HepG2 (cell line): Measurements from ENCODE around the gene SND1. TPM values are rescaled to one million over a fixed set of nuclear protein-coding genes. Genes with fewer than 3 reads are reported as not detected.

ENCODE experiments used
- CBFB ChIP-seq: sonication (generic); formaldehyde crosslinking; IDR thresholded peaks from 2 replicates; pipeline ENCODE4 v1.4.0; 2020; ENCODE audit warnings: missing genetic modification reagents
- DMAP1 ChIP-seq: IDR thresholded peaks from 2 replicates; pipeline ENCODE4 v1.6.1; 2016
- FOXK2 ChIP-seq: fragments of 450-650 bp; IDR thresholded peaks from 2 replicates; pipeline ENCODE4 v1.6.1; 2016
- FOXM1 ChIP-seq: sonication (generic); formaldehyde crosslinking; IDR thresholded peaks from 2 replicates; pipeline ENCODE4 v1.5.0; 2020; ENCODE audit warnings: missing genetic modification reagents
- GTF3A ChIP-seq: sonication (generic); formaldehyde crosslinking; conservative IDR thresholded peaks from 2 replicates; pipeline ENCODE4 v1.4.0; 2020; ENCODE audit warnings: mild to moderate bottlenecking, missing genetic modification reagents
- PCBP1 ChIP-seq: fragments of 200-400 bp; formaldehyde crosslinking; IDR thresholded peaks from 2 replicates; pipeline ENCODE4 v1.6.1; 2017; ENCODE audit warnings: mild to moderate bottlenecking, low read depth, low read length, borderline replicate concordance
- RAD21 ChIP-seq: fragments of 450-650 bp; formaldehyde crosslinking; IDR thresholded peaks from 2 replicates; pipeline ENCODE4 v1.5.0; 2020; ENCODE audit warnings: mild to moderate bottlenecking
- RFX5 ChIP-seq: IDR thresholded peaks from 2 replicates; pipeline ENCODE4 v1.6.1; 2011; ENCODE audit warnings: low read depth, low read length, improper control_type of control experiment
- SP4 ChIP-seq: sonication (generic); formaldehyde crosslinking; IDR thresholded peaks from 2 replicates; pipeline ENCODE4 v1.8.1; 2023; ENCODE audit warnings: mild to moderate bottlenecking, missing genetic modification reagents
- TAF1 ChIP-seq: sonication (generic); formaldehyde crosslinking; IDR thresholded peaks from 2 replicates; pipeline ENCODE4 v1.4.0; 2020; ENCODE audit warnings: missing genetic modification reagents
- TOPORS ChIP-seq: sonication (generic); formaldehyde crosslinking; IDR thresholded peaks from 2 replicates; pipeline ENCODE4 v1.8.0; 2023; ENCODE audit warnings: mild to moderate bottlenecking, missing genetic modification reagents
- TP53 ChIP-seq: sonication (generic); formaldehyde crosslinking; conservative IDR thresholded peaks from 2 replicates; pipeline ENCODE4 v1.4.0; 2020; ENCODE audit warnings: missing genetic modification reagents
- XRCC5 ChIP-seq: fragments of 200-400 bp; formaldehyde crosslinking; optimal IDR thresholded peaks from 2 replicates; pipeline ENCODE3; 2017; ENCODE audit warnings: mild to moderate bottlenecking, low read length
- ZNF569 ChIP-seq: sonication (generic); formaldehyde crosslinking; IDR thresholded peaks from 2 replicates; pipeline ENCODE4 v1.5.0; 2020; ENCODE audit warnings: mild to moderate bottlenecking, missing genetic modification reagents, moderate library complexity, borderline replicate concordance
- ZNF816 ChIP-seq: sonication (generic); formaldehyde crosslinking; IDR thresholded peaks from 2 replicates; pipeline ENCODE4 v1.8.0; 2022; ENCODE audit warnings: missing genetic modification reagents, mild to moderate bottlenecking, borderline replicate concordance
- ZNF850 ChIP-seq: sonication (generic); formaldehyde crosslinking; conservative IDR thresholded peaks from 2 replicates; pipeline ENCODE4 v1.9.0; 2021; ENCODE audit warnings: mild to moderate bottlenecking, missing genetic modification reagents
- polyA plus RNA-seq, 8 experiments: library from polyadenylated mRNA; depleted of rRNA in 3 of 8; stranded (reverse) in 7 of 8; unstranded in 1 of 8; fragments of >200 nt; fragmentation: Illumina TruSeq in 4 of 8; extraction: Trizol in 4 of 8; gene quantifications; 2 replicates each; pipeline versions ENCODE4 v1.2.1 to v1.2.3, GENCODE V29; 2011 to 2016; ENCODE audit warnings: low read depth in 4 of 8, missing spikeins in 1 of 8, mixed read lengths in 1 of 8; ENCODE audit not compliant: insufficient read depth in 1 of 8
- total RNA-seq, 5 experiments: library from RNA; depleted of rRNA; stranded (reverse); fragments of >200 nt; fragmentation: Illumina TruSeq; extraction: Trizol; gene quantifications; 2 replicates each; pipeline ENCODE4 v1.2.3, GENCODE V29; 2016; ENCODE audit warnings: low read depth in 1 of 5
- TF ChIP-seq, protein P1 (sequence below): sonication (generic); formaldehyde crosslinking; conservative IDR thresholded peaks from 2 replicates; pipeline ENCODE4 v1.5.0; 2020; ENCODE audit warnings: missing genetic modification reagents
- TF ChIP-seq, protein P2 (sequence below): sonication (generic); formaldehyde crosslinking; IDR thresholded peaks from 2 replicates; pipeline ENCODE4 v1.4.0; 2020; ENCODE audit warnings: missing genetic modification reagents, mild to moderate bottlenecking, borderline replicate concordance
- TF ChIP-seq, protein P3 (sequence below): IDR thresholded peaks from 2 replicates; pipeline ENCODE4 v1.6.1; 2016; ENCODE audit warnings: low read depth, control low read depth
- TF ChIP-seq, protein P4 (sequence below): sonication (generic); formaldehyde crosslinking; IDR thresholded peaks from 2 replicates; pipeline ENCODE4 v1.9.0; 2021; ENCODE audit warnings: missing genetic modification reagents, borderline replicate concordance
- TF ChIP-seq, protein P5 (sequence below): IDR thresholded peaks from 2 replicates; pipeline ENCODE4 v1.6.1; 2016; ENCODE audit warnings: missing compliant biosample characterization, missing genetic modification reagents, borderline replicate concordance

Gene SND1
- total and polyA plus RNA-seq, 2 of the 13 experiments (the other 11 are each of a cell fraction or from before 2014, with no cell fraction given), result 110 to 182 TPM

DNA sequence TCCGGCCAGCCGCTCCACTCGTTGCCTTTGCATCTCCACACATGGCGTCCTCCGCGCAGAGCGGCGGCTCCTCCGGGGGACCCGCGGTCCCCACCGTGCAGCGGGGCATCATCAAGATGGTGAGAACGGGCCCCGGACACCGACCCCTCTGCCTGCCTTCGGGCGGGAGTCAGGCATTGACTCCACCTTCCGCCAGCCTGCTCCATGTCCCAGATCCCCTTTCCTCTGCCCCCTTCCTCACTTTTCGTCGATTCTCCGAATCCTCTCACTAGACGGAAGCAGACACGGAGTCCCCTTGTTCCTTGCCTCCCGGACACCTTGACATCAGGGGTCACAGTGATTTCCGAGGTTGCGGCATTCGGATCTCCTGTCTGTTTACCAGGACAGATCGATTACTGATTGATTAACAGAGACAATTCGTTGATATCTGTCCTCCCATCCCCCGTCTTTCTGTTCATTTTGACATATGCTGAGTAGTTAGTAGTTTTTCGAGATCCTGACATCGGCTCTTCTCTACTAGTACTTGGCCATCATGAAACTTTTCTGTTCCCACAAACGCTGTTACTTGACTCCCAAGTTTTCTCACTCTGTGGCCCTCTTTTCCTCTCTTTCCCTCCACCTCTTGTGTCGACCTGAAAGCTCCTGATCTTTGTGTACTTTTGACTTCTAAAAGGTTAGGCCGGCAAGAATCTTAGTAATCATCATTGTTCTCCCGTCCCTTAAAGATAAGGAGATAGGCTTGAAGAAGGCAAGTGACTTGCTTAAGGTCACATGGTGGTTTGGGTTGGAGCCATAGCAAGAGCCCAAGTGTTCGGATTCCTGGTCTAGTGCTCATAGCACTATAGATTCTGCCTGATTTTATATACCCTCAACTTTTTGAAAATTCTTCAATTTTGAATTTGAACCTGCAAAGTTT is 597 bp downstream of the SND1 start (continued):
- TF ChIP-seq ZNF816 (CRISPR knock-in tag), result 0 out of 2 replicates have a peak, but pooled peaks have one; percentile 4
- TF ChIP-seq TP53 (CRISPR knock-in tag), result no peak
- no peak for TF ChIP-seq GTF3A (CRISPR knock-in tag)
- peak; percentile 91 for TF ChIP-seq ZNF850 (CRISPR knock-in tag)
- TF ChIP-seq RFX5, result no peak
- TF ChIP-seq PCBP1, result no peak
- TF ChIP-seq TOPORS (CRISPR knock-in tag), result no peak
- TF ChIP-seq XRCC5, result no peak
- TF ChIP-seq CBFB, result no peak
- TF ChIP-seq ZNF569 (CRISPR knock-in tag), result no peak
- TF ChIP-seq, protein P1, sequence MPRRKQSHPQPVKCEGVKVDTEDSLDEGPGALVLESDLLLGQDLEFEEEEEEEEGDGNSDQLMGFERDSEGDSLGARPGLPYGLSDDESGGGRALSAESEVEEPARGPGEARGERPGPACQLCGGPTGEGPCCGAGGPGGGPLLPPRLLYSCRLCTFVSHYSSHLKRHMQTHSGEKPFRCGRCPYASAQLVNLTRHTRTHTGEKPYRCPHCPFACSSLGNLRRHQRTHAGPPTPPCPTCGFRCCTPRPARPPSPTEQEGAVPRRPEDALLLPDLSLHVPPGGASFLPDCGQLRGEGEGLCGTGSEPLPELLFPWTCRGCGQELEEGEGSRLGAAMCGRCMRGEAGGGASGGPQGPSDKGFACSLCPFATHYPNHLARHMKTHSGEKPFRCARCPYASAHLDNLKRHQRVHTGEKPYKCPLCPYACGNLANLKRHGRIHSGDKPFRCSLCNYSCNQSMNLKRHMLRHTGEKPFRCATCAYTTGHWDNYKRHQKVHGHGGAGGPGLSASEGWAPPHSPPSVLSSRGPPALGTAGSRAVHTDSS (CRISPR knock-in tag), result no peak
- no peak; the same call in 1 of the 2 replicates for TF ChIP-seq TAF1 (CRISPR knock-in tag)
- TF ChIP-seq DMAP1 (CRISPR knock-in tag), result no peak
- TF ChIP-seq, protein P2, sequence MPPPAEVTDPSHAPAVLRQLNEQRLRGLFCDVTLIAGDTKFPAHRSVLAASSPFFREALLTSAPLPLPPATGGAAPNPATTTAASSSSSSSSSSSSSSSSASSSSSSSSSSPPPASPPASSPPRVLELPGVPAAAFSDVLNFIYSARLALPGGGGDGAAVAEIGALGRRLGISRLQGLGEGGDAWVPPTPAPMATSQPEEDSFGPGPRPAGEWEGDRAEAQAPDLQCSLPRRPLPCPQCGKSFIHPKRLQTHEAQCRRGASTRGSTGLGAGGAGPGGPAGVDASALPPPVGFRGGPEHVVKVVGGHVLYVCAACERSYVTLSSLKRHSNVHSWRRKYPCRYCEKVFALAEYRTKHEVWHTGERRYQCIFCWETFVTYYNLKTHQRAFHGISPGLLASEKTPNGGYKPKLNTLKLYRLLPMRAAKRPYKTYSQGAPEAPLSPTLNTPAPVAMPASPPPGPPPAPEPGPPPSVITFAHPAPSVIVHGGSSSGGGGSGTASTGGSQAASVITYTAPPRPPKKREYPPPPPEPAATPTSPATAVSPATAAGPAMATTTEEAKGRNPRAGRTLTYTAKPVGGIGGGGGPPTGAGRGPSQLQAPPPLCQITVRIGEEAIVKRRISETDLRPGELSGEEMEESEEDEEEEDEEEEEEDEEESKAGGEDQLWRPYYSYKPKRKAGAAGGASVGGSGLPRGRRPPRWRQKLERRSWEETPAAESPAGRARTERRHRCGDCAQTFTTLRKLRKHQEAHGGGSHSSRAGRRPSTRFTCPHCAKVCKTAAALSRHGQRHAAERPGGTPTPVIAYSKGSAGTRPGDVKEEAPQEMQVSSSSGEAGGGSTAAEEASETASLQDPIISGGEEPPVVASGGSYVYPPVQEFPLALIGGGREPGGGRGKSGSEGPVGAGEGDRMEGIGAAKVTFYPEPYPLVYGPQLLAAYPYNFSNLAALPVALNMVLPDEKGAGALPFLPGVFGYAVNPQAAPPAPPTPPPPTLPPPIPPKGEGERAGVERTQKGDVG (CRISPR knock-in tag), result no peak
- no peak for TF ChIP-seq FOXK2
- TF ChIP-seq, protein P3, sequence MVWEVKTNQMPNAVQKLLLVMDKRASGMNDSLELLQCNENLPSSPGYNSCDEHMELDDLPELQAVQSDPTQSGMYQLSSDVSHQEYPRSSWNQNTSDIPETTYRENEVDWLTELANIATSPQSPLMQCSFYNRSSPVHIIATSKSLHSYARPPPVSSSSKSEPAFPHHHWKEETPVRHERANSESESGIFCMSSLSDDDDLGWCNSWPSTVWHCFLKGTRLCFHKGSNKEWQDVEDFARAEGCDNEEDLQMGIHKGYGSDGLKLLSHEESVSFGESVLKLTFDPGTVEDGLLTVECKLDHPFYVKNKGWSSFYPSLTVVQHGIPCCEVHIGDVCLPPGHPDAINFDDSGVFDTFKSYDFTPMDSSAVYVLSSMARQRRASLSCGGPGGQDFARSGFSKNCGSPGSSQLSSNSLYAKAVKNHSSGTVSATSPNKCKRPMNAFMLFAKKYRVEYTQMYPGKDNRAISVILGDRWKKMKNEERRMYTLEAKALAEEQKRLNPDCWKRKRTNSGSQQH (CRISPR knock-in tag), result no peak
- no peak for TF ChIP-seq FOXM1 (CRISPR knock-in tag)
- no peak for TF ChIP-seq SP4
- TF ChIP-seq, protein P4, sequence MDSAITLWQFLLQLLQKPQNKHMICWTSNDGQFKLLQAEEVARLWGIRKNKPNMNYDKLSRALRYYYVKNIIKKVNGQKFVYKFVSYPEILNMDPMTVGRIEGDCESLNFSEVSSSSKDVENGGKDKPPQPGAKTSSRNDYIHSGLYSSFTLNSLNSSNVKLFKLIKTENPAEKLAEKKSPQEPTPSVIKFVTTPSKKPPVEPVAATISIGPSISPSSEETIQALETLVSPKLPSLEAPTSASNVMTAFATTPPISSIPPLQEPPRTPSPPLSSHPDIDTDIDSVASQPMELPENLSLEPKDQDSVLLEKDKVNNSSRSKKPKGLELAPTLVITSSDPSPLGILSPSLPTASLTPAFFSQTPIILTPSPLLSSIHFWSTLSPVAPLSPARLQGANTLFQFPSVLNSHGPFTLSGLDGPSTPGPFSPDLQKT (CRISPR knock-in tag), result no peak
- TF ChIP-seq, protein P5, sequence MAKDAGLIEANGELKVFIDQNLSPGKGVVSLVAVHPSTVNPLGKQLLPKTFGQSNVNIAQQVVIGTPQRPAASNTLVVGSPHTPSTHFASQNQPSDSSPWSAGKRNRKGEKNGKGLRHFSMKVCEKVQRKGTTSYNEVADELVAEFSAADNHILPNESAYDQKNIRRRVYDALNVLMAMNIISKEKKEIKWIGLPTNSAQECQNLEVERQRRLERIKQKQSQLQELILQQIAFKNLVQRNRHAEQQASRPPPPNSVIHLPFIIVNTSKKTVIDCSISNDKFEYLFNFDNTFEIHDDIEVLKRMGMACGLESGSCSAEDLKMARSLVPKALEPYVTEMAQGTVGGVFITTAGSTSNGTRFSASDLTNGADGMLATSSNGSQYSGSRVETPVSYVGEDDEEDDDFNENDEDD, result no peak
- peak; percentile 44; the same call in 1 of the 2 replicates for TF ChIP-seq RAD21 (CRISPR knock-in tag)
